HG03457 (cell line): ENCODE data around the gene GNAL.
"Not testable (repeated sequence)": the region's sequence is repeated elsewhere in the genome, so short reads cannot be mapped to it uniquely, and the experiment has no call there.

Source experiments
- ATAC-seq: cut with Tn5 transposase; IDR thresholded peaks from one replicate; pipeline ENCODE4 v1.9.1; 2021; ENCODE audit warnings: moderate number of reproducible peaks; ENCODE audit not compliant: unreplicated experiment

The GNAL gene

DNA sequence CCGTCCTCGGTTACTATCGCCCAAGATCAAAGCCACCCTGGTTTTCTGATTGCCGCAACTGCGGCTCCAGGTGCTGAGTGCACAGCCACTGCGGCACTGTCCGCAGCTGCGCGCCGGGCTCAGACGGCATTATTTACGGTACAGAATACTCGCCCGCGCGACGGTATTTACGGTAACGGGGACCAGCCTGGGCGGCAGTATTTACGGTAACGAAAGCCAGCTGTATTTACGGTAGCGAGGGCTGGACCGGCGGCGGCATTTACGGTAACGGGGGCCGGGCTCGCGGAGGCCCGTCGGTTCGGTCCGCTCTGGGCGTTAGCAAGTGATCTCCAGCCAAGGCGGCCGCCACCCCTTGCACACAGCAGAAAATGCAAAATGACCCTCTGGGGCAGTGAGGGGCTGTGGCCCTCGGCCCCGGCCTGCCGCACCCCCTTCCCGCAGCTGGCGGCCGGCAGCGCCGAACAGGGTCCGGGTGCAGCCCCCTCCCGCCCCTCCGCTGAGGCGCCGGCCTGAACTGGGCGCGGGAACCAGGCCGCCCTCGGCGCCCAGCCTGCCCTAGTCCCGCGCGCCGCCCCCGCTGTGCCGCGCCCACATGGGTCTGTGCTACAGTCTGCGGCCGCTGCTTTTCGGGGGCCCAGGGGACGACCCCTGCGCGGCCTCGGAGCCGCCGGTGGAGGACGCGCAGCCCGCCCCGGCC, at the start of gene GNAL:
Gene GNAL (plus strand): TSS at position 293 of the 697 bp plus-strand sequence. CDS start 300 bp downstream, at position 593.
- ATAC-seq = no peak

DNA sequence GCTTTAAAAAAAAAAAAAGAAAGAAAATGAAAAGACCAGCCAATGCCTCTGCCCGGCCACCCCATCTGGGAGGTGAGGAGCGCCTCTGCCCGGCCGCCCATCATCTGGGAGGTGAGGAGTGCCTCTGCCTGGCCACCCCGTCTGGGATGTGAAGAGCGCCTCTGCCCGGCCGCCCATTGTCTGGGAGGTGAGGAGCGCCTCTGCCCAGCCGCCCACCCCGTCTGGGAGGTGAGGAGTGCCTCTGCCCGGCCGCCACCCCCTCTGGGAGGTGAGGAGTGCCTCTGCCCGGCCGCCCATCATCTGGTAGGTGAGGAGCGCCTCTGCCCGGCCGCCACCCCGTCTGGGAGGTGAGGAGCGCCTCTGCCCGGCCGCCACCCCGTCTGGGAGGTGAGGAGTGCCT, 41.8 kb upstream of the GNAL start:
- not testable (repeated sequence) for ATAC-seq

DNA sequence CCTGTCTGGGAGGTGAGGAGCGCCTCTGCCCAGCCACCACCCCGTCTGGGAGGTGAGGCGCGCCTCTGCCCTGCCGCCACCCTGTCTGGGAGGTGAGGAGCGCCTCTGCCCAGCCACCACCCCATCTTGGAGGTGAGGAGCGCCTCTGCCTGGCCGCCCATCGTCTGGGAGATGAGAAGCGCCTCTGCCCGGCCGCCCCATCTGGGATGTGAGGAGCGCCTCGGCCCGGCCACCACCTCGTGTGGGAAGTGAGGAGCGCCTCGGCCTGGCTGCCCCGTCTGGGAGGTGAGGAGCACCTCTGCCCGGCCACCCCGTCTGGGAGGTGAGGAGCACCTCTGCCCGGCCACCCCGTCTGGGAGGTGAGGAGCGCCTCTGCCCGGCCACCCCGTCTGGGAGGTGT, 41.3 kb upstream of the GNAL start:
- not testable (repeated sequence) for ATAC-seq

DNA sequence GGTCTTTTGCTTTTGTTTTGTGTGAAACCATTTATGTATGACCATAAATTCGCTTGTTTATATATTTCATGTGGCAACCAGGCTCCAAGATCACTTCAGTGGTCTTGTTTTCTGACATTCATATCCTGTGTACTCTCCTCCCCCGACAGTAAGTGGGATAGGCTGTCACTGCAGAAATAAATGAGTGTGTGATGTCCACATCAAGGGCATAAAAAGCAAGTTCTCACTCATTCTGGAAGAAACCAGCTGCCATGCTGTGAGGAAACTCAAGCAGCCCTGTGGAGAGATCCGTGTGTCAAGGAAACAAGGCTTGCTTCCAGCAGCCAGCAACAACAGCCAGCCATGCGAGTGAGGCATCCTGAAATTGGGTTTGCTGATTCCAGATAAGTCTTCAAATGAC, 39.2 kb upstream of the GNAL start:
- ATAC-seq = no peak

DNA sequence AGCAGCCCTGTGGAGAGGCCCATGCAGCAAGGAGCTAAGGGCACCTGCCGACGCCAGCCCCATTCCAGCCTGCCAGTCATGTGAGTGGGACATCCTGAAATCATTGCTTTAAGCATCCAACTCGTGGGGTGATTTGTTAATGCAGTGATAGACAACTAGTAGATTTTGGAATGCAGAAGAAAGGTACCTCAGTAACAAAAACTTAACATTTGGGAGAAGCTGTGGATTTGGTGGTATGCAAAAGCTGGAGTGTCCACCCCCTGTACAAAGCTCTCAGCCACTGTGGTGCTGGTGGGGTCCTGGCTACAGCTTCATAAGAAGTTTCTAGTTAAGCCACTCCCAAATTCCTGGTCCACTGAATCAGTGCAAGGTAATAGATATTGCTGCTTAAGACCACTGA, 37.2 kb upstream of the GNAL start:
- no peak for ATAC-seq

DNA sequence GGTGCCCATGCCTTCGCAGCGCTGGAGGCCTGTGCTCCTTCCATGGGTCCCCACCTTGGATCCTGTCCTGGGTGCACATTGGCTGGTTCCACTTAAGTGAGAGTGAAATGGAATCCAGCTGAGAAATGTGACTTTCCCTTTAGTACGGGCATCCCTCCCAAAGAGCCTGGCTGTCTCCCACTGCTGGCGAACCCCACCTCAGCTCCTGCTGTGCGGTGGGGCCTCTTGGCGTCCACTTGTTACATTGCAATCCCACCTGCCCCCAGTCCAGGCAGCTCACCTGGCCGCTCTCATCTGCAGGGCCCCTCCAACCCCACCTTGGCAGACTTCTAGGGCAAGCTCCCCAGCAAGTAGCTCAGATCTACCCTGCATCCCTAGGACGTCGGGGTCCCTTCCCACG, 35.5 kb upstream of the GNAL start:
- ATAC-seq = no peak

DNA sequence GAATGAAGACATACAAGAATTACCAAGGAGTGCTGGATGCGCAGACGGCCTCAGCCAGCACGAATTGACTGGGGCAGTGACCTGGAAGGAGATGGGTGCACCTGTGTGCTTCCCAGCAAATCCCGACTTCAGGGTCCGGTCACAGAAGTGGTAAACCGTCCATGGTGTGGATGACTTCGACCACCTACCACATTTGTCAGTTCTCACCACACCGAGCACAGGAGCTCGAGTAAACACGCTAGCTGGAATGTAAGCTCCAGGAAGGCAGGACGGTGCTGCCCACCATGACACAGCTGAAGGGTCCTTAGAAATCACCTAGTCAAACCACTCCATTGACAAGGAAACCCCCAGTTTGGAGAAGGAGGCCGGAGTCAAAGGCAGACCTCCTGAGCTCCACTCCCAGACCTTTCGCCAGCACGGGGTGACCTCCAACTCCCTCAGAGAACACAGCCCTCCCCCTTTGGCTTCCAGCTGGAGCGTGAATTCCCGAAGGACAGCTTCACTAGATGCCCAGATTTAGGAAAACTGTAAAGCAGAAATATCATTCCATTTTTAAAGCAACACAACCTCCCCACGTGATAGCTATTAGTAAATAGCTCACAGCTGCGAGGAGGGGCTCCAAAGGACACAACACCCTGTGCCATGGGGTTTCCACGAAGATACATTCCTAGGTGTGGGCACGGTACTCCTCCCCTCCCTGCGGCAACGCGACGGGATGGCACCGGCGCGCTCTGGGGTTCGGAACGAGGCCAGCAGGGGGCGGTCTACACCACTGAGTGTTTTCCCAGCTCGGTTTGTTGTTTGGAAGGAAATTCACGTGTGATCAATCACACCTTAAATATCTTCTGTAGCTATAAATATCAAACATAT, 34.1 kb upstream of the GNAL start:
- no peak for ATAC-seq

DNA sequence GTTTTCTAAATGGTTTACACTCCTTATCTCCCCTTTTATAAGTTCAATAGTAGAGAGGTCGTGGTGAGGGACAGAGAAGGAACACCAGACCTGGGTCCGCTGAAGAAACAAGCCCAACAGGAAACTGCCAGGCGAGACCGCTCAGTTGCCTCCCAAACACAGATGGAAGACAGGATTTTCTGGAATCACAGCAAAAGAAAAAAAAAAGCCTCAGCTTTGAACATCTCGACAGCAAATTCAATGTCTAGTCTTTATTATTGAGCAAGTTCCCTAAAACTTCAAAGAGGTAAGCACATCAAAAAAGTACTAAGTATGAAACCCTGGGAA, 33.5 kb upstream of the GNAL start:
- ATAC-seq = no peak

DNA sequence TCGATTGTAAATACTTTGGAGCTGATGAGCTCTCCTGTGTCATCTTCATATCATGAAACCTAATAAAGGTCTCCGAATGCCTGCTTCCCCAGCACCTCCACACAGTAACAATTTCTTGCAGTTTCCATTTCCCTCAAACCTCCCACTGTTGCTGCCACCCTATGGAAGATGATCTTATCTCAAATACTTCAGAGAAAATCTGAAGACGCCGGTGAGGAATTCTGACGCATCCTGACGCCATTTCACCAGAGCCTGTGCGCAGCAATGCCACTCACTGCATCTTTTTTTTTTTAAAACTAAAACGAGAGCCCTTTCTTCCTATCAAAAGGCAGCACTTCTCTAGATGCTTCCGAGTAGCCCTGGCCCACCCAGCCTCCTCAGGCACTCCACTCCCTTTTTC, 31.9 kb upstream of the GNAL start:
- ATAC-seq = no peak

DNA sequence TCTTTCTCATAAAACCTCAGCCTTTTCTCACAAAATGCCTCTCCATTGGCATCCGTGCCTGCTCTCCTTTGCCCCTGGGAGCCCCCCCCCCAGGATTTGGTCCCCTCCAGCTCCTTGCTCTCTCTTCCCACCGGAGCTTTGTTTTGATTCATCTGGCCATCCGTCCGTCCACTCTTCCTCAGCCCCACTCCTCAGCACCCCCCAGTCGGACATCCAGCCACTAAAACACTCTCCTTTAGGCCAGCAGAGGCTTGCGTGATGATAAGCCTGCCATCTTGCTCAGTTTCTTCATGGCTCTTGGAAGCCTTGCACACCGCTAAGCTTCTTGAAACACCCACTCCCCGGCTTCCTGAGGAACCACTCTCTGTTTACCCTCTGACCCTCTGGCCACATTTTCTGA, 31.5 kb upstream of the GNAL start:
- ATAC-seq = no peak

DNA sequence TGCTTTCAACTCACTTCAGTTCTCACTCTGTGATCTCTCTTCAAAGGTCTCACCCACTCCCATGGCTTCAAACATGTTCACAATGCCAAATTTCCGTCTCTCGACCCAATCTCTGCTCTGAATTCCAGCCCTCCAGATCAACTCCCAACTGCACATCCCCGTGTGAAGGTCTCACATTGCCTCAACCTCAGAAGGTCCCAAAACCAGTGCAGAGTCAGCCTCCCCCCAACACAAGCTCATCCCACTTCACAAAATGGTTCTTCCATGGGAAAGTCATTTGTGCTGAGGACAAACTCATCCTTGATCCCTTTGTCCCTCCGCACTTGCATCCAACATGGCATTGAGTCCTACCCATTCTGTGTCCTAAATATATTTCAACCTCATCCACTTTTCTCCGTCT, 31.0 kb upstream of the GNAL start:
- ATAC-seq = no peak

DNA sequence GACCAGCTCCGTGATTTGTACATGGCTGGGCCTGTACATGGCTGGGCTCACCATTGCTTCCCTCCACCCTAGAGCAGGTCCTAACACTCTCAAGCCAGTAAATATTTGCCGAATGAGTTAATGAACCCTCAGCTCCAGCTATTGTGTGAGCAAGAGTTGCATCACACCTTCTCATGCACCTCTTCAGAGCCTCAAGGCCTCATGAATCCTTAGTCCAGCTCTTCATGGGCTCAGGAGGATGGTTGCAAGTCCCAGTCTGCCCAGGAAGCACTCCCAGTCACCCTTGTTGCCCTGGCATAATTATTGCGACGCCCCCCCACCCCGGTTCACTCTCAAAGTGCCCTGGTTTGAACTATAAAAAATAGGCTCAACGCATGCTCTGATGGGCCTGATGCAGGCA, 30.1 kb upstream of the GNAL start:
- no peak for ATAC-seq

DNA sequence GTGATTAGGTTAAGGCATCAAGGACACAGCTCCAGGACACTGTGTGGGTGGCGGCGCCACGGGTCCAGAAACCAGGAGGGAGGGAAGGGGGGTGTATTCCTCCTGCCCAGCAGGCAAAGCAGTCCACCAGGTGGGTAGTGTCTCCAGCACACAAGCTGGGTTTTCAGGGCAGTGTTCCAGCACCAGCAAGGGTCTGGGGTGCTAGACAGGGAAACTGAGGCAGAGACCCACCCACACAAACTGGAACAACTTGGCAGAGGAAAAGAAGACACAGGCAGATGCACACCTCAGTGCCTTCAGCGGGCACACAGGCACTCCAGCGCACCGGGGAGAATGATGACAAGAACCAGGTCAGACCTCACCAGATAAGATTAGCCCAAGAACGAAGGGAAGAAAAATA, 28.4 kb upstream of the GNAL start:
- no peak for ATAC-seq

DNA sequence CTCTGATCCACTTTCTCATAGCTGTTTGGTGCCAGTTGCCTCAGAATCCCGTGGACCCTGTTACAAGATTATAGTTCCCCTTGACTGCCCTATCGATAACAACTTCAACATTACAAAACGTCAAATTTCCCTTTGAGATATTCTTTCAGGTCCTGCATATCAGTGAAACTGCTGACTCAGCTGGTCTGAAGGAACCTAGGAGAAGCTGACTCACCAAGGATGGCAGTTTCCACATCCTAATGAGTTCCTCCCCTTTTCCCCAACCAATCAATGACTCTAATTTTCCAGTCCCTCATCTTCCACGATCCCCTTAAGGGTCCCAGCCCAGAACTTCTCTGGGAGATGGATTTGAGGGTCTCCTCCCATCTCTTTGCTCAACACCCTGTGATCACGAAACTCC, 27.6 kb upstream of the GNAL start:
- ATAC-seq = no peak

DNA sequence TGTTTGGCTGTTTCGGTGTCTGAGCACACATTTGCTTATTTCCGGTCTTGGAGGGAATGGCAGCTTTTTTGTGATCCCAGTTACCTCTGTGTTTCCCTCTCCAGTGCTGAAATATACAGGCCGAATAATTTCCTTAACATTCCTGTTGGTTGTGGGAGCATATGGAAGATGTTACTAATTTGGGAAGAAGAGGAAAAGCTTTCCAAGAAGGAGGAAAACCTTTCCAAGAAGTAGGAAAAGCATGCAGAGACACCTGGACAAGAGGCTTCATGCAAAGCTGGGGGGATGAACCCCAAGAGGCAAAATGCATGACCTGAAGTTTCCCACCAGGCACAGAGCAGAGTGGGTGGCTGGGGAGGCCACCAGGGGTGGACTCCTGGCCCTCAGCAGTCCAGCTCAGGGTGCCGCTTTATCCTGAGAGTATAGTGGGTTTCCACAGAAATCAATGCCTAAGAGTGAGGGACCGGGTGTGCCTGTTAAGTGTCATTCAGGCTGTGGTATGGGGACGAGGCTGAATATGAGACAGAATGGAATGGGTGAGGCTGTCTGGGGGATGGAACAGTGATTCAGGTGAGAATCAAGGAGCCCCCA, 25.5 kb upstream of the GNAL start:
- no peak for ATAC-seq

DNA sequence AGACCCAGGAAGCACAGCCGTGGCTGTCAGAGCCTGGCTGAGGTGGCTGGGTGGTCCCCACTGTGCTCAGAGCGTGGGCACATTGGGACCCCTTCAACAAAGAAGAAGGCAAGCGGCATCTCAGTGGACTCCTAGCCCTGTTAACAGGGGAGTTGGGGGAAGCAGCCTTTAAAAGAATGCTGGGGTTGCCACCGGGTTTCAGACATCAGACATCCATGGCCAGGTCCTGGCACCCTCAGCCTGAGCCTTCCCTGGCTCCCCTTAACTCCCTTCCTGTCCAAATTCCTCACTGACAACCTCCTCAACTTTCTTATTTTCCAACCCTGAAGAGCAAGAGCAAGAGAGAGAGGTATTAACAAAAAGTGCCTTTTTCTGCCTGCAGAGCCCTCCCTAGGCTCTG, 24.8 kb upstream of the GNAL start:
- no peak for ATAC-seq

DNA sequence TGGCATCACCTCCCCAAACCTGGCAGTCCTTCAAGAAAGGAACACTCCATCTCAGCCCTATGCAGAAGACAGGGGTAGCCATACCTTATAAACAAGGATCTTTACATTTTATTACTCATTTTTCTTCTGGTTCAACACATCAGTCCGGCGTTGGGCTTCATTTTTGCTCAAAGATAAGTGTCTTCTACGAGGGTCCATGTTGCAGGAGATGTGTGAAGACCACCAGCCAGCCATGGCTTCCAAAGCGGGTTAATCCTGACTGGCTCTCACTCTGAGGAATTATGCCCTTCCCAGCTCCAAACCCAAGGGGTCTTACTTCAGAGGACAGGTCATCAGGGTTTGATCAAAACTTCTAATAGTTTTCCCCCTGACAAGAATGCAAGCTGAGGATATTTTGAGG, 23.9 kb upstream of the GNAL start:
- ATAC-seq = no peak

DNA sequence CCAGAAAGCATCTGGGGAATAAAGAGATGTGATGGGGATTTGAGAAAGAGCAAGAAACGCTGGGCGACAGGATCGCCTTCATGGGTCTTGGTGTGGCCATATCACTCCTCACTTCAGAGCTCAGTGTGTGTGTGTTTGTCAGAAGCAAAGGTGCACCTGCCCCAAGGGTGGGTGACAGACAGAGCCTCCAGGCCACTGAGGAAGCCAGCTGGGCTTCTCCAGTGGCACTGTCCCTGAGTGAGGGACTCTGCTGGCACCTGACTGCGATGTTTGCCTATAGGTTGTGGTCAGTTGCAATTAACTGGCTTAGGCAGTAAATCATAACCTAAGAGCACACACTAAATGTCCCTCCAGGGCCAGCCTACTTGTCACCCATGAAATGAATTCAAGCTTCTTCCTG, 23.5 kb upstream of the GNAL start:
- no peak for ATAC-seq

DNA sequence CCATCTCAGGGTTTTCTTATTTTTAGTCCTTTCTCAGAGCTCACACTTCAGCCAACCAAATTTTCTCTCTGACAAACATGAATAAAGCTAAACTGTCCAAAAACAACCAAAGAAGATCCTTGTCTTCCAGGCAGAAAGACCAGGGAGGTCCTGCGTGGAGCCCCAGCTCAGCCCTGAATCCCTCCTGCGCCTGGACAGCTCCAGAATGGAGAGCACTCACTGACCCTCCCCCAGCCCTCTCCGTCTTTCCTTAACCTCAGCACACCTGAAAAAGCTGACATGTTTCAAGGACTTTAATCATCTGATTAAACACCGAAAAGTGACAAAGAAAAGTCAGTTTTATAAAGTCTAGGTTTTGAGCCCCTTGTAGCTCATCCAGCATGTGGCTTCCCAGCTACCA, 22.9 kb upstream of the GNAL start:
- no peak for ATAC-seq

DNA sequence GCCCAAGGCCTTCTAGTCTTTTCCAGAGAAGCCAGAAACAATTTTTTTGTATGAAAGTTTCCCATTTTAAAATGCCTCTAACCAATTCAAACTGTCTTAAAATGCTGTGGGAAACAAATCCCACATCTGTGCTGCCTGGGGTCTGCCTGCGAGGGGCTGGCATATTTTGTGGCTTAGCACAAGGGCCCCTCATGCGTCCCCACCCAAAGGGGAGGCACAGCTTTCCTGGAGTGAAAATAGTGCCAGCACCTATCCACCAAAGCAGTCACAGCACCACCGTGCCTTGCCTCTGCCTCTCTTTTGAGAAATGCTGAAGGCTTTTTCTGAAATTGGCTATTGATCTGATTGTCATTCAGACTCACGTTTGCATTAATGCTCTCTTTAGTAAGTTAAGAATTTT, 22.2 kb upstream of the GNAL start:
- no peak for ATAC-seq

DNA sequence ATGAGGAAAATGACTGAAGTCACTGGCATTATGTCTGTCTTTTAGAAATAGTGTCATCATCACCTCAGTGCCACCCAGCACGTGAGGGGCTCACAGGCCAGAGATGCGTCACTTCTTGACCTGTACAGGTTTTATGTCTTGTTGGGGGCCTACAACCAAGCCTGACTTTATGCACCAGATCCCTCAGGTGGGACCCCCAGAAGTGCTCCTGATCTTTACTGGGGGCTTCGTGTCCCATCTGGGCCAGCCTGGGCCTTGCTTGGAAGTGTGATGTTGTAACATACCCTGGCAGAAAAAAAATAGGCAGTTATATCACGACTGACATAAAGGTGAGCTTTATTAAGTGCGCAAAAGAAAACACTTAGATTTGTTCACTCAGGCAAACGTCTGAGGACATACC, 21.5 kb upstream of the GNAL start:
- ATAC-seq = no peak

DNA sequence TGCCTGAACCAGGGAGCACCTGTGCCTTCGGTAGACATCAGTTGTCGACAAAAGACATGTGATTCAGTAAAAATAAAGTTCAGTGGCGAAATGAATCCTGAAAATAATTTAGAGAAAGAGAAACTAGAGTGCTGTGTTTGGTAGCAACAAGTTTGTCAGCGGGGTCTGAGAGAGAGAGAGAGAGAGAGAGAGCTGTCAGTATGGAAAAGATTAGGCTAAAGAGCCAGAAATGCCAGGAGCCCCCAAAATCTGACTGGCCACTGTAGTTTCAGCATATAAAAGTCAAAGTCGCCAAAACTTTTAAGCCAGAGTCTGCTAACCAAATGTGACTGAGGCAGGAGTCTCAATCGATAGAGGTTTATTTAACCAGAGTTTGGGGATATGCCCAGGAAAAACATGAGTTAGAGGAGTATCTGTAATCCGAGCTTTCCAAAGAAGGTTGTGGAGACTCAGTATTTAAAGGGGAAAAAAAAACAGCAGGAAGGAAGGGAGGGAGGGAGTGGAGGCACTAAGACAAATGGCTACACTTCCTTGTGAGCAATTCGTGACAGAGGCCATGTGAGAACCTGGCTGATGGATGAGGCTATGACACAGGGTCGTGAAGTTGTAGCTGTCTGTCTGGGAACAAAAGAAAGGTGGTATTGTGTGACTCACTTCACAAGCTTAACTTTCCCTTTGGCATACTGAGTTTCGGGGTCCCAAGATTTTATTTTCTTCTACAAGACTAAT, 20.5 kb upstream of the GNAL start:
- no peak for ATAC-seq
